Measurements from ENCODE around the gene ABCF2.

ABCF2 gene

DNA sequence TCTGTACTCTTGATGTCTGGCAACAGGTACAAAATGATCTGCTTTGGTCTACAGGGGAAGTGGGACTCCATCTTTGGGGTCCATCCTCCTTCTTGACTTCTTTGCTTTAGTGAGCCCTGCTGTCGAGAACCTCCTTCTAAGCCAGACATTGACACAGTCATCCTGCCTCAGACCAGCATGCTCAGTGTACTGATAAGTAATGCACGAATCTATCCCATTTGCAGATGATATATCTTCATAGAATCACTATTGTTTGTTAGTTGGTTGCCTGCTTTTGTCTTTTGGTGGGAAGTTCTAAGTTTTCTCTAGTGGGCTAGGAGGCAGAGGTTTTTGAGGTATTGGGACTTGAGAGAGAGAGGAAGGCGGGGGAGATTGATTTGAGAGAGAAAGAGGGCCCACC lies 25.7 kb downstream of the ABCF2 start:
- H3K9me3 Mint-ChIP-seq, result no peaks in the 10 kb centered on the region
- no peak overlapping the region for H3K4me3 Mint-ChIP-seq
- no peak for DNase-seq
- H3K36me3 Mint-ChIP-seq (ENCODE audit: low read depth), result no peaks in the 10 kb centered on the region
- TF ChIP-seq, protein P1, sequence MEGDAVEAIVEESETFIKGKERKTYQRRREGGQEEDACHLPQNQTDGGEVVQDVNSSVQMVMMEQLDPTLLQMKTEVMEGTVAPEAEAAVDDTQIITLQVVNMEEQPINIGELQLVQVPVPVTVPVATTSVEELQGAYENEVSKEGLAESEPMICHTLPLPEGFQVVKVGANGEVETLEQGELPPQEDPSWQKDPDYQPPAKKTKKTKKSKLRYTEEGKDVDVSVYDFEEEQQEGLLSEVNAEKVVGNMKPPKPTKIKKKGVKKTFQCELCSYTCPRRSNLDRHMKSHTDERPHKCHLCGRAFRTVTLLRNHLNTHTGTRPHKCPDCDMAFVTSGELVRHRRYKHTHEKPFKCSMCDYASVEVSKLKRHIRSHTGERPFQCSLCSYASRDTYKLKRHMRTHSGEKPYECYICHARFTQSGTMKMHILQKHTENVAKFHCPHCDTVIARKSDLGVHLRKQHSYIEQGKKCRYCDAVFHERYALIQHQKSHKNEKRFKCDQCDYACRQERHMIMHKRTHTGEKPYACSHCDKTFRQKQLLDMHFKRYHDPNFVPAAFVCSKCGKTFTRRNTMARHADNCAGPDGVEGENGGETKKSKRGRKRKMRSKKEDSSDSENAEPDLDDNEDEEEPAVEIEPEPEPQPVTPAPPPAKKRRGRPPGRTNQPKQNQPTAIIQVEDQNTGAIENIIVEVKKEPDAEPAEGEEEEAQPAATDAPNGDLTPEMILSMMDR (IDR thresholded peaks at IDR 0.05), result no peak
- H3K4me1 Mint-ChIP-seq, result peaks cover 8% of the 10 kb centered on the region
- H3K27me3 Mint-ChIP-seq (ENCODE audit: low read depth, poor library complexity), result peaks cover 45% of the 10 kb centered on the region
- H3K27ac Mint-ChIP-seq, result no peak overlapping the region

DNA sequence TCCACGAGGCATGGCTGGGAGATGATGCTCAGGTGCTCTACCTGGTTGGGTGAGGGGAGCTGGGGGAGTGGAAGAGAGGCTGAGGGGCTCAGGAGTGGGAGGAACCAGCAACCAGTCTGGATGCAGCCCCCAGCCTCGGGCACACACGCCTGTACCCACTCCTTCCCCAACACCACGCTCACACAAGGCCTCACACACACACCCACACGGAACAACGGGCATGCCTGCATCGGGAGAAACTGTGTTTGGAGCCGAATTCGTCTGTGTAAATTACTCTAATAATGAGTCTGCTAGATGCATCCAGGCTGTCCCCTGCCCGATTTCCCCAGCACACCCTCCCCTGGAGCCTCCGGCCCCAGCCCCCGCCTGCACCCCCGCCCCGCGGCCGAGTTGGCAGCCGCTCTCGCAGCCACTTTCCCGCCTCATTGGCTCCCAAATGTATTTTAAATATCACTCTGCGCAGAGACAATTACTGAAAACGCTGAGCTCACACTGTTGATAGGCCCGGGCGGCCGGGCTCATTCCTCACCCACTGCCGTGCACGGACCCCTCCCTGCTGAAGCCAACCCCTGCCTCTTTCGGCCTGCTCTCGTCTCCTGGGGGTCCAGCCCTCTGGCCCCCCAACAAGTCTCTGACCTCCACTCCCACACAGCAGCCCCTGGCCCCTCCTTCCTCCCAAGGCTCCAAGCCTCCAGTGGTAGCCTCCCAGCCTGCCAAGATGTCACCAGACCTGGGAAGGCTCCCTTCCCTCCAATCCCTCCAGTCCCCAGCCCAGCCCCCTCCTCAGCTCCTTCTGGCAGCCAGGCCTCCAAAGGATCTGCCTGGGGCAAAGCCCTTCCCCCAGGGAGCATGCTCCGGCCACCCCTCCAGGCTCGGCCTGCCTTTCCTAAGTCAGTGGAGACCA lies 27.8 kb downstream of the ABCF2 start:
- Mint-ChIP-seq H3K27me3 (ENCODE audit: low read depth, poor library complexity) (peaks cover 28% of the 10 kb centered on the region), H3K4me3 (no peak overlapping the region), H3K4me1 (peaks cover 8% of the 10 kb centered on the region), H3K27ac (no peak overlapping the region), H3K36me3 (ENCODE audit: low read depth) (no peaks in the 10 kb centered on the region), H3K9me3 (no peaks in the 10 kb centered on the region)
- TF ChIP-seq, protein P1 (IDR thresholded peaks at IDR 0.05), result no peak
- no peak for DNase-seq

DNA sequence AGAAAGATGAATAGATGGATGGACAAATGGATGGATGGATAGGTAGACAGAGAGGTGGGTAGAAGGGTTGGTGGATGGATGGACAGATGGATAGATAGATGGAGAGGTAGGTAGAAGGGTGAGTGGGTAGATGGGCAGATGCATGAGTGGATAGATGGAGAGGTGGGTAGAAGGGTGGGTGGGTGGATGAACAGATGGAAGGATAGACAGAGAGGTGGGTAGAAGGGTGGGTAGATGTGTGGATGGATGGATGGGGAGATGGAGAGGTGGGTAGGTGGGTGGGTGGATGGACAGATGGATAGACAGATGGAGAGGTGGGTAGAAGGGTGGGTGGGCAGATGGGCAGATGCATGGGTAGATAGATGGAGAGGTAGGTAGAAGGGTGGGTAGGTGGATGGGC lies 29.1 kb downstream of the ABCF2 start:
- Mint-ChIP-seq H3K27ac (no peak overlapping the region), H3K9me3 (no peaks in the 10 kb centered on the region), H3K4me3 (no peak overlapping the region), H3K4me1 (peaks cover 8% of the 10 kb centered on the region), H3K27me3 (ENCODE audit: low read depth, poor library complexity) (peaks cover 22% of the 10 kb centered on the region), H3K36me3 (ENCODE audit: low read depth) (no peaks in the 10 kb centered on the region)
- DNase-seq, result no peak
- TF ChIP-seq, protein P1 (IDR thresholded peaks at IDR 0.05), result no peak

DNA sequence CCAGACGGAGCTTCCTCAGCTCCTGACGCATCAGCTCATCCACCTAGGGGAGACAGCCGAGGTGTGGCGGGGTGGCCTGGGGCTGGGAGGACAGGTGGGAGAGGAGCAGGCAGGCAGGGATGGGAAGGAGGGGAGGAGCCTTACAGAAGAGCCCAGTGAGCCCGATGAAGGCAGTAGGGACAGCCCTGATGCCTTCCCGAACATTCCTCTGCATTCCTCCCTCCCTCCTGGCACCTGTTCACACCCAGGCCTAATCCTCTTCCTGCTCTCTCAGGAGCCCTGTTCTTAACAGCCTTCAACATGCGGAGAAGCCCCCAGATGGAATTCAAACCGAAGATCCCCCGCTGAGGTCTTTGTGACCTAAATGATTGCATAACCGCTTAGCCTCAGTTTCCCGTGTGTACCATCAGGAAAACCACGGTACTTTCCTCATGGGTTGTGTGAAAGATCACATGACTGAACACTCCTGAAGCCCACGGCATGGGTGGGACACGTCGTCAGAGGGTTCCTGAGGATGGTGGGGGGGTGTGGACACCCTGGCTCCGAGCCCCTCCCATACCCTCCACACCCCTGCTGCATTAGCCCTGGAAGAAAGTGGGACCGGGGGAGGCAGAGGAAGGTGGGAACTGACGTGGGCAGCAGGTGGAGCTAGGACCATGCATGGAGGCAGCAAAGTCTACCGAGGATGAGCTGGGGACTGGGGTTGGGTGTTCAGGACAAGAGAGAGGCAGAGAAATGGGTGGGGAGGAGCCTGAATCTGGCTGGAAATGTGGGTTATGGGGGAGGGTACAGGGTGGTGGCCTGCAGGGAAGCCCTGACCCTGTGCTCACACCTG lies 31.2 kb downstream of the ABCF2 start:
- Mint-ChIP-seq H3K4me3 (no peak overlapping the region), H3K4me1 (peaks cover 8% of the 10 kb centered on the region), H3K36me3 (ENCODE audit: low read depth) (no peaks in the 10 kb centered on the region), H3K9me3 (no peaks in the 10 kb centered on the region), H3K27me3 (ENCODE audit: low read depth, poor library complexity) (peaks cover 11% of the 10 kb centered on the region), H3K27ac (no peak overlapping the region)
- no peak for DNase-seq
- TF ChIP-seq, protein P1 (IDR thresholded peaks at IDR 0.05), result no peak

DNA sequence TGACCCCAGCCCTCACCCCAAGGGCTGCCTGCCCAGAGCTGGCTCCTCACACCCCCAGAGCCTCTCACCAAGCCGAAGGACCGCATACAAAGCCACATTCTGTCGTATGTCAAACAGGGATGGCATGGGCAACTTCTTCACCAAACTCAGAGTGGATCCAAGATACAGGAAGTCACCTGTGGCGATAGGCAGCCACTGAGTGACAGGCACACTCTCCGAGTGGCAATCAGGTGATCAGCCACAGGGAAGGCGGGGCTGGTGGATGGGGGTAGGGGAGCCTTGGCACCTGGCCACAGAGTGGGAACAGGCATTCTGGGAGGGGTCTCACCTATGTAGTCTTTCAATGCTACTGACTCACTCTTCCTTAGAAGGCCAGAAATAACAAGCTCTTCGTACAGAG lies 32.8 kb downstream of the ABCF2 start:
- Mint-ChIP-seq H3K27ac (no peak overlapping the region), H3K9me3 (no peaks in the 10 kb centered on the region), H3K4me1 (peaks cover 3% of the 10 kb centered on the region), H3K27me3 (ENCODE audit: low read depth, poor library complexity) (peaks cover 27% of the 10 kb centered on the region), H3K4me3 (no peak overlapping the region), H3K36me3 (ENCODE audit: low read depth) (no peaks in the 10 kb centered on the region)
- TF ChIP-seq, protein P1 (IDR thresholded peaks at IDR 0.05), result no peak
- DNase-seq, result no peak

All from nephron progenitor cell (in vitro differentiated cells).